Gastroesophageal sphincter (tissue), 4 donors: Measurements from ENCODE around the gene RMND1. TPM values are rescaled to one million over a fixed set of nuclear protein-coding genes. Genes with fewer than 3 reads are reported as not detected.
"Not testable (repeated sequence)": the region's sequence is repeated elsewhere in the genome, so short reads cannot be mapped to it uniquely, and the experiment has no call there.

Experiments
- ATAC-seq: fragments of 150-250 bp; one replicate; pipeline ENCODE4 v1.9.1; 2016; ENCODE audit warnings: mild to moderate bottlenecking, moderate library complexity
- H3K27ac ChIP-seq, 4 donors: fragments of 200-600 bp; sonication (generic) in 3 of 4; 1 replicate in 3 of 4; 2 replicates in 1 of 4; pipeline ENCODE4 v1.5.1; 2016 to 2019
- H3K27me3 ChIP-seq: fragments of 200-600 bp; sonication (generic); one replicate; pipeline ENCODE4 v1.5.1; 2019
- H3K36me3 ChIP-seq, 2 donors: fragments of 200-600 bp; sonication (generic); one replicate each; pipeline ENCODE4 v1.5.1; 2019; ENCODE audit warnings: control low read depth in 1 of 2
- H3K4me1 ChIP-seq, 3 donors: fragments of 200-600 bp; sonication (generic); 1 replicate in 2 of 3; 2 replicates in 1 of 3; pipeline ENCODE4 v1.5.1; 2016 to 2019; ENCODE audit warnings: control low read depth in 2 of 3
- H3K4me3 ChIP-seq, 2 donors: fragments of 200-600 bp; sonication (generic); one replicate each; pipeline ENCODE4 v1.5.1; 2019; ENCODE audit warnings: mild to moderate bottlenecking in 1 of 2, moderate library complexity in 1 of 2
- H3K9me3 ChIP-seq, 3 donors: fragments of 200-600 bp; sonication (generic); one replicate each; pipeline ENCODE4 v1.5.1; 2017 to 2019; ENCODE audit warnings: control low read depth in 2 of 3
- CTCF ChIP-seq, 4 experiments: fragments of 200-600 bp in 2 of 4; fragments of 450-650 bp in 2 of 4; sonication (generic) in 1 of 4; IDR thresholded peaks; one replicate each; pipeline ENCODE4 v1.5.1; 2017 to 2019; ENCODE audit warnings: antibody characterized with exemption in 4 of 4, mild to moderate bottlenecking in 2 of 4, moderate library complexity in 2 of 4
- EP300 ChIP-seq: sonication (generic); formaldehyde crosslinking; IDR thresholded peaks from one replicate; pipeline ENCODE4 v1.6.1; 2017; ENCODE audit warnings: antibody characterized with exemption, mild to moderate bottlenecking
- POLR2A ChIP-seq, 2 donors: fragments of 450-650 bp; IDR thresholded peaks; one replicate each; pipeline ENCODE4 v1.6.1; 2017; ENCODE audit warnings: antibody characterized with exemption in 2 of 2, mild to moderate bottlenecking in 2 of 2, moderate library complexity in 1 of 2
- POLR2AphosphoS5 ChIP-seq: sonication (generic); formaldehyde crosslinking; IDR thresholded peaks from one replicate; pipeline ENCODE4 v1.6.1; 2017; ENCODE audit warnings: antibody characterized with exemption
- WGBS, 2 donors: methylation state at CpG; one replicate each; pipeline ENCODE4 v1.1.5; 2018; ENCODE audit warnings: low coverage in 1 of 2; 5-methylcytosine and 5-hydroxymethylcytosine counted together
- total RNA-seq, 4 donors: library from RNA; depleted of rRNA; stranded (reverse); fragments of >200 nt; gene quantifications; one replicate each; pipeline ENCODE4 v1.1.0, GENCODE V29; 2016

RMND1 gene
- total RNA-seq, 4 donors from 2014 or later: 13.2 to 17.8 (median 14.1) TPM

- no peaks in the 10 kb centered on the region for H3K9me3 ChIP-seq
- WGBS, 2 donors: 25 to 28% methylated on average over 7 to 15 of the region's 16 CpGs
- no peak overlapping the region for H3K27ac ChIP-seq
- H3K4me1 ChIP-seq: peaks cover 0 to 9% (median 0%) of the 10 kb centered on the region in 3 donors
- no peaks in the 10 kb centered on the region for H3K36me3 ChIP-seq
- H3K4me3 ChIP-seq: no peak overlapping the region
- TF ChIP-seq CTCF (IDR thresholded peaks at IDR 0.05): peak; percentile 49 to 81 (median 62)
- TF ChIP-seq EP300: no peak
- TF ChIP-seq POLR2AphosphoS5: no peak
- peak; percentile 34 for ATAC-seq
- no peaks in the 10 kb centered on the region for H3K27me3 ChIP-seq
Observed at GRCh38 chr6:151475653-151476523, 24.0 kb upstream of the RMND1 start.

GRCh38 chr6:151464702-151465101 lies 12.8 kb upstream of the RMND1 start:
- Histone ChIP-seq H3K36me3 (peaks cover 0 to 71% of the 10 kb centered on the region in 2 donors), H3K4me1 (peaks cover 0 to 3% (median 0%) of the 10 kb centered on the region in 3 donors), H3K4me3 (no peak overlapping the region), H3K27ac (no peak overlapping the region), H3K27me3 (no peaks in the 10 kb centered on the region), H3K9me3 (no peaks in the 10 kb centered on the region)
- no peak for ATAC-seq
- TF ChIP-seq EP300 (no peak), CTCF (IDR thresholded peaks at IDR 0.05) (no peak), POLR2A (IDR thresholded peaks at IDR 0.05) (no peak), POLR2AphosphoS5 (no peak)

- Histone ChIP-seq H3K4me3 (no peak overlapping the region), H3K4me1 (peaks cover 0 to 3% (median 0%) of the 10 kb centered on the region in 3 donors), H3K27me3 (no peaks in the 10 kb centered on the region), H3K27ac (no peak overlapping the region), H3K36me3 (peaks cover 5 to 61% of the 10 kb centered on the region in 2 donors), H3K9me3 (no peaks in the 10 kb centered on the region)
- WGBS, 2 donors: 80 to 88% methylated on average over 1 to 4 of the region's 4 CpGs
- no peak for TF ChIP-seq EP300
- TF ChIP-seq CTCF (IDR thresholded peaks at IDR 0.05): no peak
- TF ChIP-seq POLR2A (IDR thresholded peaks at IDR 0.05): no peak
- no peak for TF ChIP-seq POLR2AphosphoS5
- no peak for ATAC-seq
Observed at GRCh38 chr6:151461673-151462072, 9.7 kb upstream of the RMND1 start.

GRCh38 chr6:151455751-151456398 lies 3.9 kb upstream of the RMND1 start:
- not testable (repeated sequence) for H3K9me3 ChIP-seq, H3K27me3 ChIP-seq, H3K4me3 ChIP-seq, H3K27ac ChIP-seq, ATAC-seq
- 76% methylated on average over 4 of the region's 10 CpGs; no CpG with 5 or more reads in 1 of the 2 donors for WGBS, 2 donors
- peaks cover 5 to 28% of the 10 kb centered on the region in 2 donors for H3K36me3 ChIP-seq
- H3K4me1 ChIP-seq: peaks cover 10 to 28% (median 10%) of the 10 kb centered on the region in 3 donors

GRCh38 chr6:151452750-151453427 lies 963 bp upstream of the RMND1 start:
- Histone ChIP-seq H3K4me3 (peak overlapping the region; percentile 93 to 99), H3K9me3 (no peaks in the 10 kb centered on the region), H3K4me1 (peaks cover 10 to 28% (median 10%) of the 10 kb centered on the region in 3 donors), H3K27me3 (no peaks in the 10 kb centered on the region), H3K27ac (peak overlapping the region; percentile 89 to 98 (median 95)), H3K36me3 (no peaks in the 10 kb centered on the region)
- peak; percentile 20 for ATAC-seq
- TF ChIP-seq POLR2A (IDR thresholded peaks at IDR 0.05) (no peak), CTCF (IDR thresholded peaks at IDR 0.05) (peak in 2 of 4 experiments; percentile 4 to 17), EP300 (no peak), POLR2AphosphoS5 (no peak)
- 0 to 1% methylated on average over 10 to 17 of the region's 24 CpGs for WGBS, 2 donors
